ENCODE measurements around the gene RNF150. TPM values are rescaled to one million over a fixed set of nuclear protein-coding genes. Genes with fewer than 3 reads are reported as not detected.

Gene RNF150
- total RNA-seq, 1 experiment from 2014 or later, result 4.4 TPM

GRCh38 chr4:141038428-141038827 lies 94.8 kb downstream of the RNF150 start:
- no peaks in the 10 kb centered on the region for H3K27me3 Mint-ChIP-seq (ENCODE audit: low read depth)
- H2BK15ac ChIP-seq (ENCODE audit: low read depth, low read length), result no peak overlapping the region
- peaks cover 0 to 8% (median 0%) of the 10 kb centered on the region in 3 experiments; a peak in 2 of 7 replicates for H3K36me3 Mint-ChIP-seq (ENCODE audit: insufficient read depth in 1 of 3, low read depth in 3 of 3)
- no peak overlapping the region for H4K8ac ChIP-seq (replicated peaks; ENCODE audit: insufficient read length, low read depth, low read length)
- no peak overlapping the region for H3K9ac ChIP-seq (ENCODE audit: extremely low read depth, insufficient read length, low read length)
- no peaks in the 10 kb centered on the region for H4K20me1 ChIP-seq (ENCODE audit: control insufficient read depth, insufficient read depth, insufficient read length)
- H3K4me2 ChIP-seq (ENCODE audit: insufficient read depth, insufficient read length, low read length), result no peak overlapping the region
- no peaks in the 10 kb centered on the region for H3K4me1 ChIP-seq (ENCODE audit: insufficient read depth, low read length)
- no peak overlapping the region for H3K27ac Mint-ChIP-seq
- H3K4me1 Mint-ChIP-seq, result peaks cover 0 to 4% of the 10 kb centered on the region in 2 experiments; a peak in 2 of 4 replicates
- H2BK12ac ChIP-seq (ENCODE audit: insufficient read length, low read depth, low read length), result no peak overlapping the region
- H3K9me3 Mint-ChIP-seq, result peaks cover 5 to 7% of the 10 kb centered on the region in 2 experiments; a peak in 4 of 5 replicates
- no peak overlapping the region for H3K56ac ChIP-seq (ENCODE audit: insufficient read length, low read depth, low read length)
- H3K23ac ChIP-seq (ENCODE audit: insufficient read length, low read depth, low read length), result no peak overlapping the region
- no peak overlapping the region for H3K4me3 Mint-ChIP-seq
- H3K79me1 ChIP-seq (ENCODE audit: insufficient read depth, low read depth, low read length, poor library complexity, severe bottlenecking), result no peaks in the 10 kb centered on the region
- no peak overlapping the region for H2BK5ac ChIP-seq (ENCODE audit: insufficient read length, low read length)
- no peak overlapping the region for H3K18ac ChIP-seq (ENCODE audit: insufficient read length, low read depth, low read length)
- H2AFZ ChIP-seq (ENCODE audit: low read length), result no peak overlapping the region
- no peak for TF ChIP-seq CTCF (conservative IDR thresholded peaks at IDR 0.05)
- H3K9me3 ChIP-seq (ENCODE audit: control insufficient read depth, low read depth, low read length), result no peaks in the 10 kb centered on the region
- H3K23me2 ChIP-seq (ENCODE audit: insufficient read length, low read depth, low read length, poor library complexity, severe bottlenecking), result no peaks in the 10 kb centered on the region
- no CpG with 5 or more reads among the region's 3 CpGs for WGBS (ENCODE audit: extremely low coverage, insufficient read length, low lambda C conversion rate)
- no peak overlapping the region for H3K27ac ChIP-seq (ENCODE audit: insufficient read length, low read depth, low read length)
- H2BK120ac ChIP-seq (ENCODE audit: low read depth, low read length, poor library complexity, severe bottlenecking), result no peak overlapping the region
- H3K27me3 ChIP-seq (ENCODE audit: insufficient read depth, low read length), result no peaks in the 10 kb centered on the region
- H3K79me2 ChIP-seq (ENCODE audit: insufficient read depth, low read length), result no peaks in the 10 kb centered on the region
- no peak overlapping the region for H3K4ac ChIP-seq (ENCODE audit: low read depth, low read length)
- H2AK5ac ChIP-seq (ENCODE audit: insufficient read length, low read length), result no peak overlapping the region
- H2BK20ac ChIP-seq (ENCODE audit: low read depth, low read length, poor library complexity, severe bottlenecking), result no peak overlapping the region
- no peak overlapping the region for H4K5ac ChIP-seq (ENCODE audit: insufficient read length, low read depth, low read length)
- no peak overlapping the region for H4K91ac ChIP-seq (ENCODE audit: insufficient read length, low read depth, low read length)
- H3K14ac ChIP-seq (ENCODE audit: insufficient read depth, low read length), result no peak overlapping the region
- H3T11ph ChIP-seq (ENCODE audit: low read length), result no peak overlapping the region
- DNase-seq, result no peak
